Measurements from ENCODE around the gene ROBO1.

DNA sequence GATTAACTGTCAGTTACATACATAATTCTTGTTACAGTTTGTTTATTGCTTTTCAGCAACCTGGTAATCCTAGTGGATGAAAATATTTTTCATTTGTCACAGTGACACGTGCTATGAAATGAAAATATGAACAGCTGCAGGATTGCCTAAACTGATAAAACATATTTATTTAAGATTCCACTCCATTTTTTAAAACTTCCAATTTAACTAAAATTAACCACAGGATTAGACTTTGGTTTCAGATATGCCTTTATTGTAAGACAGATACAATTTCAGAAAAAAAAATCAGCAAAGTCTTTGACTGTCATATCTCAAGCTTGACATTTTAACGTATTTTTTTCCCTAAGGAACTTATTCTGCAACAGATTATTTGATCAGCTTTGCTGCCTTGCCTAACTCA, 550.7 kb downstream of the ROBO1 start:
- TF ChIP-seq, protein P1, sequence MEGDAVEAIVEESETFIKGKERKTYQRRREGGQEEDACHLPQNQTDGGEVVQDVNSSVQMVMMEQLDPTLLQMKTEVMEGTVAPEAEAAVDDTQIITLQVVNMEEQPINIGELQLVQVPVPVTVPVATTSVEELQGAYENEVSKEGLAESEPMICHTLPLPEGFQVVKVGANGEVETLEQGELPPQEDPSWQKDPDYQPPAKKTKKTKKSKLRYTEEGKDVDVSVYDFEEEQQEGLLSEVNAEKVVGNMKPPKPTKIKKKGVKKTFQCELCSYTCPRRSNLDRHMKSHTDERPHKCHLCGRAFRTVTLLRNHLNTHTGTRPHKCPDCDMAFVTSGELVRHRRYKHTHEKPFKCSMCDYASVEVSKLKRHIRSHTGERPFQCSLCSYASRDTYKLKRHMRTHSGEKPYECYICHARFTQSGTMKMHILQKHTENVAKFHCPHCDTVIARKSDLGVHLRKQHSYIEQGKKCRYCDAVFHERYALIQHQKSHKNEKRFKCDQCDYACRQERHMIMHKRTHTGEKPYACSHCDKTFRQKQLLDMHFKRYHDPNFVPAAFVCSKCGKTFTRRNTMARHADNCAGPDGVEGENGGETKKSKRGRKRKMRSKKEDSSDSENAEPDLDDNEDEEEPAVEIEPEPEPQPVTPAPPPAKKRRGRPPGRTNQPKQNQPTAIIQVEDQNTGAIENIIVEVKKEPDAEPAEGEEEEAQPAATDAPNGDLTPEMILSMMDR (IDR thresholded peaks at IDR 0.05; ENCODE audit: extremely low read depth in 1 of 2, insufficient read depth in 1 of 2, low read depth in 1 of 2, low read length in 2 of 2) = no peak
- TF ChIP-seq POLR2AphosphoS5 (IDR thresholded peaks at IDR 0.05; ENCODE audit: insufficient read depth, low read depth, low read length) (no peak), POLR2A (IDR thresholded peaks at IDR 0.05; ENCODE audit: low read depth, low read length) (no peak), EZH2 (IDR thresholded peaks at IDR 0.05; ENCODE audit: borderline replicate concordance, low read depth, low read length, severe bottlenecking) (no peak), JUN (IDR thresholded peaks at IDR 0.05; ENCODE audit: borderline replicate concordance, insufficient read depth, insufficient read length, low read depth) (no peak), FOS (IDR thresholded peaks at IDR 0.05; ENCODE audit: borderline replicate concordance, insufficient read depth, low read length) (no peak), GATA2 (IDR thresholded peaks at IDR 0.05; ENCODE audit: insufficient read depth, insufficient read length, low read depth, low read length) (no peak)
- TF ChIP-seq, protein P2, sequence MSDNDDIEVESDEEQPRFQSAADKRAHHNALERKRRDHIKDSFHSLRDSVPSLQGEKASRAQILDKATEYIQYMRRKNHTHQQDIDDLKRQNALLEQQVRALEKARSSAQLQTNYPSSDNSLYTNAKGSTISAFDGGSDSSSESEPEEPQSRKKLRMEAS (IDR thresholded peaks at IDR 0.05; ENCODE audit: insufficient read depth, insufficient read length) = no peak

All from endothelial cell of umbilical vein (primary cell).